DOHH2 (cell line): ENCODE measurements around the gene FOSL1.

Experiments used
- CTCF ChIP-seq: fragments of 200-600 bp; sonication (generic); IDR thresholded peaks from one replicate; pipeline ENCODE4 v1.5.1; 2014; ENCODE audit warnings: antibody characterized with exemption, mild to moderate bottlenecking, low read depth, low read length; ENCODE audit not compliant: poor library complexity, severe bottlenecking
- EZH2phosphoT487 ChIP-seq: fragments of 200-600 bp; sonication (generic); IDR thresholded peaks from 2 replicates; pipeline ENCODE4 v1.6.1; 2017; ENCODE audit warnings: borderline replicate concordance, mild to moderate bottlenecking, antibody characterized with exemption, low read length, moderate library complexity, mixed read lengths

GRCh38 chr11:65864706-65865471 lies 35.3 kb downstream of the FOSL1 start:
- TF ChIP-seq CTCF (no peak), EZH2phosphoT487 (no peak)
